K562 (cell line): ENCODE data around the gene PTBP3. TPM values are rescaled to one million over a fixed set of nuclear protein-coding genes. Genes with fewer than 3 reads are reported as not detected.

ENCODE experiments used
- ATAC-seq: fragments of 200-7000 bp; cut with Tn5 transposase; 3 replicates; pipeline ENCODE4 v1.9.1; 2020; ENCODE audit warnings: moderate library complexity
- BruUV-seq: library from RNA; stranded (reverse); fragments of 400-500 nt; replicated peaks from 2 replicates; lab custom pipeline; 2021; lab: Mats Ljungman, UMichigan
- CTCF ChIA-PET: fragments of 300-600 bp; formaldehyde crosslinking; extraction: SDS; loops from one replicate; lab custom pipeline; 2021; ENCODE audit warnings: low intra/inter-chr PET ratio; lab: Yijun Ruan, JAX
- POLR2A ChIA-PET: fragments of 300-600, 350-650 bp; sonication (Branson Sonifier 250); formaldehyde crosslinking; extraction: SDS; loops from one replicate; lab custom pipeline; 2021; ENCODE audit warnings: antibody characterized with exemption, inconsistent platforms; lab: Yijun Ruan, JAX
- DNase-seq, 4 experiments: peaks; one replicate each; pipeline versions ENCODE4 v3.0.0 to v3.0.0-alpha.2; 2011 to 2018; ENCODE audit warnings: low spot score in 3 of 4, mixed read lengths in 3 of 4; ENCODE audit errors: extremely low read depth in 1 of 4
- FAIRE-seq: peaks from 2 replicates; lab custom pipeline; 2011; peaks lifted over from hg19 to GRCh38; lab: Jason Lieb, UNC
- H2AFZ ChIP-seq: 2 replicates; pipeline ENCODE4 v1.6.0; 2011; ENCODE audit warnings: low read depth, low read length, control low read depth, inconsistent platforms
- H3K27ac ChIP-seq: fragments of 200-600 bp; 3 replicates; pipeline ENCODE4 v1.8.0; 2011; ENCODE audit warnings: low read depth, mild to moderate bottlenecking, control low read depth, inconsistent platforms, low read length, moderate library complexity, mixed read lengths; ENCODE audit errors: extremely low read depth
- H3K27me3 ChIP-seq, 2 experiments: fragments of 300-600 bp in 1 of 2; 2 replicates in 1 of 2; 3 replicates in 1 of 2; pipeline versions ENCODE4 v1.6.0 to v1.8.0; 2011; ENCODE audit warnings: inconsistent platforms in 2 of 2, low read length in 2 of 2, mild to moderate bottlenecking in 1 of 2, mixed read lengths in 1 of 2, moderate library complexity in 1 of 2; ENCODE audit not compliant: control insufficient read depth in 2 of 2, insufficient read depth in 2 of 2
- H3K36me3 ChIP-seq: fragments of 300-600 bp; 3 replicates; pipeline ENCODE4 v1.8.0; 2011; ENCODE audit warnings: mild to moderate bottlenecking, low read length, inconsistent platforms; ENCODE audit not compliant: control insufficient read depth, insufficient read depth
- H3K4me1 ChIP-seq, 2 experiments: fragments of 200-600 bp in 1 of 2; replicated peaks in 1 of 2; 2 replicates in 1 of 2; 3 replicates in 1 of 2; pipeline versions ENCODE4 v1.5.1 to v1.8.0; 2011; ENCODE audit warnings: inconsistent platforms in 2 of 2, low read length in 2 of 2, mild to moderate bottlenecking in 1 of 2, mixed read lengths in 1 of 2, moderate library complexity in 1 of 2; ENCODE audit not compliant: control insufficient read depth in 2 of 2, insufficient read depth in 2 of 2
- H3K4me2 ChIP-seq: 2 replicates; pipeline ENCODE4 v1.6.1; 2011; ENCODE audit warnings: low read length, control low read depth, inconsistent platforms, mixed read lengths; ENCODE audit not compliant: insufficient read depth
- H3K4me3 ChIP-seq: fragments of 200-600 bp; sonication (generic), shearing (Covaris generic); 2 replicates; pipeline ENCODE4 v1.5.1; 2016; ENCODE audit warnings: control low read depth, inconsistent platforms
- H3K79me2 ChIP-seq: fragments of 200-600 bp; 3 replicates; pipeline ENCODE4 v1.8.0; 2011; ENCODE audit warnings: low read length, inconsistent platforms; ENCODE audit not compliant: control insufficient read depth, insufficient read depth
- H3K9ac ChIP-seq, 2 experiments: 2 replicates each; pipeline versions ENCODE4 v1.6.0 to v1.6.1; 2011; ENCODE audit warnings: low read depth in 2 of 2, low read length in 2 of 2, control low read depth in 1 of 2, inconsistent platforms in 1 of 2, mild to moderate bottlenecking in 1 of 2, mixed read lengths in 1 of 2; ENCODE audit not compliant: insufficient read depth in 1 of 2
- H3K9me1 ChIP-seq: one replicate; pipeline ENCODE4 v1.6.0; 2011; ENCODE audit warnings: inconsistent platforms, mild to moderate bottlenecking, low read length, moderate library complexity; ENCODE audit not compliant: control insufficient read depth, insufficient read depth
- H3K9me3 ChIP-seq: replicated peaks from 2 replicates; pipeline ENCODE4 v1.5.1; 2011; ENCODE audit warnings: low read depth, low read length, inconsistent platforms; ENCODE audit not compliant: control insufficient read depth, insufficient read depth
- H4K20me1 ChIP-seq: replicated peaks from 2 replicates; pipeline ENCODE4 v1.6.1; 2011; ENCODE audit warnings: low read length, inconsistent platforms, mixed read lengths; ENCODE audit not compliant: control insufficient read depth, insufficient read depth
- BRF2 ChIP-seq: IDR thresholded peaks from 3 replicates; pipeline ENCODE4 v1.6.1; 2011; ENCODE audit warnings: borderline replicate concordance, mild to moderate bottlenecking; ENCODE audit not compliant: insufficient read length, insufficient read depth
- CHD1 ChIP-seq: fragments of 200-600 bp; sonication (generic); IDR thresholded peaks from one replicate; pipeline ENCODE4 v1.6.1; 2012; ENCODE audit warnings: mild to moderate bottlenecking, moderate library complexity, low read length, inconsistent platforms
- E2F5 ChIP-seq: sonication (generic); formaldehyde crosslinking; IDR thresholded peaks from 2 replicates; pipeline ENCODE4 v1.8.0; 2022; ENCODE audit warnings: mild to moderate bottlenecking, missing genetic modification reagents
- HOMEZ ChIP-seq: fragments of 250-450 bp; sonication (Bioruptor Pico); IDR thresholded peaks from 2 replicates; pipeline ENCODE4 v1.4.0; 2020; ENCODE audit warnings: mild to moderate bottlenecking, moderate library complexity
- MCM3 ChIP-seq: fragments of 450-650 bp; IDR thresholded peaks from 2 replicates; pipeline ENCODE4 v1.6.1; 2016
- MLX ChIP-seq, 2 experiments: fragments of 450-650 bp in 1 of 2; sonication (generic) in 1 of 2; formaldehyde crosslinking; conservative IDR thresholded peaks; 2 replicates each; pipeline versions ENCODE4 v1.4.0 to v1.8.1; 2020 to 2022; ENCODE audit warnings: mild to moderate bottlenecking in 1 of 2, missing genetic modification reagents in 1 of 2
- TFAP4 ChIP-seq: sonication (generic); formaldehyde crosslinking; IDR thresholded peaks from 2 replicates; pipeline ENCODE4 v1.8.0; 2022; ENCODE audit warnings: missing genetic modification reagents, mild to moderate bottlenecking, moderate library complexity, borderline replicate concordance
- WGBS: fragments of 100-300 bp; shearing (Covaris generic); methylation state at CpG from one replicate; pipeline ENCODE4 v1.1.6; 2016; ENCODE audit warnings: low coverage, mixed read lengths; ENCODE audit not compliant: insufficient coverage; ENCODE audit errors: missing lambda C conversion rate; 5-methylcytosine and 5-hydroxymethylcytosine counted together
- in situ Hi-C: fragments of 300-500 bp; cut with MboI; formaldehyde crosslinking; loops from 4 replicates; pipeline ENCODE4 v1.15.0; 2018; ENCODE audit warnings: inconsistent platforms, mixed read lengths
- intact Hi-C: fragments of 100-400 bp; cut with micrococcal nuclease; formaldehyde crosslinking; loops from 2 replicates; pipeline ENCODE4 v1.14.2; 2022
- polyA plus RNA-seq, 8 experiments: library from polyadenylated mRNA; depleted of rRNA in 4 of 8; stranded (reverse) in 5 of 8; unstranded in 3 of 8; fragments of >200 nt; fragmentation: Nextera tagmentation in 2 of 8; fragmentation: Illumina TruSeq in 1 of 8; extraction: Ambion mirVana in 2 of 8; extraction: Trizol in 1 of 8; gene quantifications; 2 replicates each; pipeline versions ENCODE4 v1.2.1 to v1.2.3, GENCODE V29; 2011 to 2014; ENCODE audit warnings: inconsistent platforms in 1 of 8, missing spikeins in 1 of 8
- total RNA-seq, 7 experiments: library from RNA; depleted of rRNA in 6 of 7; stranded (reverse); fragments of >200 nt in 6 of 7; fragmentation: Illumina TruSeq in 2 of 7; extraction: Trizol in 2 of 7; gene quantifications; 2 replicates each; pipeline versions ENCODE4 v1.2.1 to v1.2.3, GENCODE V29; 2011 to 2021; ENCODE audit warnings: low replicate concordance in 1 of 7

Gene PTBP3
- total and polyA plus RNA-seq, 9 of the 15 experiments (the other 6 are each of a cell fraction or from before 2014, with no cell fraction given): 22.4 to 132 (median 68.0) TPM

GRCh38 chr9:112239284-112239683 lies 94.1 kb downstream of the PTBP3 start:
- peaks cover 24% of the 10 kb centered on the region for H3K36me3 ChIP-seq
- no peaks in the 10 kb centered on the region for H4K20me1 ChIP-seq
- H3K4me3 ChIP-seq: no peak overlapping the region
- H2AFZ ChIP-seq: no peak overlapping the region
- no peak for ATAC-seq
- in situ Hi-C loops (no loop called here), intact Hi-C loops (loop anchor here (5.0 kb wide), 1 partner anchor 78 kb away; no protein-coding TSS in a partner anchor)
- BruUV-seq: no TSS peak
- H3K4me2 ChIP-seq: no peak overlapping the region
- no peak for DNase-seq
- ChIA-PET POLR2A (interaction anchor here (0.7 kb wide), 1 partner anchor 18 kb away, joined by 3 read pairs; no protein-coding TSS in a partner anchor), CTCF (interaction anchor here (0.5 kb wide), 1 partner anchor 74 kb away, joined by 3 read pairs; no protein-coding TSS in a partner anchor)
- no peaks in the 10 kb centered on the region for H3K9me1 ChIP-seq
- H3K79me2 ChIP-seq: 0 out of 3 replicates have a peak, but pooled peaks cover 9% of the 10 kb centered on the region
- 66% methylated on average over 3 of the region's 3 CpGs for WGBS
- no peaks in the 10 kb centered on the region for H3K9me3 ChIP-seq
- FAIRE-seq: no peak
- no peak overlapping the region for H3K27ac ChIP-seq
- peaks cover 0 to 2% of the 10 kb centered on the region in 2 experiments; a peak in 4 of 5 replicates for H3K4me1 ChIP-seq
- TF ChIP-seq TFAP4: no peak
- TF ChIP-seq CHD1: no peak
- TF ChIP-seq E2F5 (CRISPR knock-in tag): no peak
- no peak for TF ChIP-seq BRF2
- no peak for TF ChIP-seq HOMEZ (CRISPR knock-in tag)
- no peak for TF ChIP-seq MLX (CRISPR knock-in tag; conservative IDR thresholded peaks at IDR 0.05)
- no peak for TF ChIP-seq MCM3
- H3K9ac ChIP-seq: no peak overlapping the region
- H3K27me3 ChIP-seq: no peaks in the 10 kb centered on the region
